Lower leg skin (tissue), 3 donors: ENCODE results near the gene COL2A1.

Experiments used
- CTCF ChIP-seq, 3 donors: fragments of 450-650 bp; IDR thresholded peaks; one replicate each; pipeline ENCODE4 v1.5.1; 2016; ENCODE audit warnings: antibody characterized with exemption in 3 of 3, mild to moderate bottlenecking in 3 of 3, moderate library complexity in 2 of 3
- POLR2A ChIP-seq, 2 donors: fragments of 450-650 bp; IDR thresholded peaks; one replicate each; pipeline ENCODE4 v1.6.1; 2016 to 2017; ENCODE audit warnings: antibody characterized with exemption in 2 of 2, mild to moderate bottlenecking in 1 of 2, moderate library complexity in 1 of 2

- TF ChIP-seq CTCF (IDR thresholded peaks at IDR 0.05) (no peak), POLR2A (IDR thresholded peaks at IDR 0.05) (no peak)
These were observed 12.2 kb upstream of the COL2A1 start for GRCh38 chr12:48016373-48017020.
